ENCODE results near the gene RGPD4. TPM values are rescaled to one million over a fixed set of nuclear protein-coding genes. Genes with fewer than 3 reads are reported as not detected.

The RGPD4 gene
- total and polyA plus RNA-seq, 2 of the 8 experiments (the other 6 are each of a cell fraction or from before 2014, with no cell fraction given): not detected

GRCh38 chr2:107824451-107825205 is 2.1 kb upstream of the RGPD4 start:
- no peak overlapping the region for H2BK15ac ChIP-seq (ENCODE audit: low read length)
- no peak overlapping the region for H4K91ac ChIP-seq (replicated peaks; ENCODE audit: insufficient read length, low read length)
- WGBS, 2 experiments (ENCODE audit: extremely low coverage in 1 of 2, insufficient coverage in 1 of 2, insufficient read length in 1 of 2, insufficient replicate concordance in 2 of 2, low coverage in 1 of 2, low lambda C conversion rate in 2 of 2, missing lambda C conversion rate in 1 of 2): 88% methylated on average over 2 of the region's 2 CpGs; no CpG with 5 or more reads in 1 of the 2 experiments
- H3K23ac ChIP-seq (ENCODE audit: insufficient read length): no peak overlapping the region
- H3K9ac ChIP-seq (replicated peaks in 1 of 4; ENCODE audit: extremely low read depth in 1 of 4, low read depth in 3 of 4, low read length in 3 of 4): no peak overlapping the region
- H3K36me3 ChIP-seq (ENCODE audit: control insufficient read depth in 2 of 4, insufficient read depth in 4 of 4, low read length in 3 of 4): no peaks in the 10 kb centered on the region; a peak in 1 of 8 replicates
- ChIA-PET POLR2A (ENCODE audit: partially characterized antibody) (no interaction called here), CTCF (ENCODE audit: partially characterized antibody) (interaction anchor here (0.6 kb wide), 1 partner anchor 215 kb away, joined by 6 read pairs; no protein-coding TSS in a partner anchor)
- H2BK120ac ChIP-seq (replicated peaks; ENCODE audit: low read depth, low read length): no peak overlapping the region
- no peak overlapping the region for H3K4me3 ChIP-seq (ENCODE audit: extremely low read depth in 1 of 4, insufficient read depth in 2 of 4, low read depth in 3 of 4, low read length in 4 of 4)
- H2AFZ ChIP-seq (ENCODE audit: low read length): no peak overlapping the region
- H3K18ac ChIP-seq (ENCODE audit: extremely low read depth, low read length): no peak overlapping the region
- no peak overlapping the region for H3K4ac ChIP-seq (replicated peaks; ENCODE audit: insufficient read length, low read depth, low read length)
- no peak overlapping the region for H3K4me2 ChIP-seq (ENCODE audit: insufficient read depth in 1 of 2, low read depth in 2 of 2, low read length in 2 of 2)
- no peak overlapping the region for H2BK12ac ChIP-seq (ENCODE audit: low read depth, low read length)
- no peak overlapping the region for H2AK5ac ChIP-seq (ENCODE audit: low read depth, low read length)
- H3K14ac ChIP-seq (ENCODE audit: insufficient read length): no peak overlapping the region
- no peak overlapping the region for H4K8ac ChIP-seq (ENCODE audit: extremely low read depth, insufficient read depth, low read length)
- no peaks in the 10 kb centered on the region for H3K23me2 ChIP-seq (ENCODE audit: low read depth, low read length)
- no peak overlapping the region for H3K27ac ChIP-seq (ENCODE audit: low read depth, low read length)
- TF ChIP-seq PHF8 (conservative IDR thresholded peaks at IDR 0.05; ENCODE audit: low read depth, low read length): no peak
- no peaks in the 10 kb centered on the region; a peak in 1 of 4 replicates for H3K9me3 ChIP-seq (ENCODE audit: insufficient read depth in 2 of 2, low read depth in 1 of 2, low read length in 1 of 2)
- DNase-seq (ENCODE audit: low read depth in 1 of 2, low spot score in 2 of 2): no peak
- no peak overlapping the region for H3K56ac ChIP-seq (replicated peaks; ENCODE audit: insufficient read length, low read depth, low read length)
- no peaks in the 10 kb centered on the region for H3K79me1 ChIP-seq (ENCODE audit: low read depth, low read length)
- H3K27me3 ChIP-seq (replicated peaks in 1 of 4; ENCODE audit: control insufficient read depth in 3 of 4, extremely low read depth in 1 of 4, insufficient read depth in 3 of 4, low read length in 3 of 4): no peaks in the 10 kb centered on the region
- no peak overlapping the region for H2BK20ac ChIP-seq (ENCODE audit: low read length)
- H2BK5ac ChIP-seq (ENCODE audit: low read depth, low read length): no peak overlapping the region
- H3K79me2 ChIP-seq (ENCODE audit: control insufficient read depth in 1 of 2, insufficient read depth in 2 of 2, low read length in 2 of 2): no peaks in the 10 kb centered on the region
- FAIRE-seq: no peak
- H4K5ac ChIP-seq (ENCODE audit: insufficient read length, low read depth, low read length): no peak overlapping the region
- H4K20me1 ChIP-seq (replicated peaks in 1 of 2; ENCODE audit: control insufficient read depth in 1 of 2, insufficient read depth in 2 of 2, low read length in 2 of 2): no peaks in the 10 kb centered on the region
- H3K4me1 ChIP-seq (replicated peaks in 1 of 4; ENCODE audit: control insufficient read depth in 3 of 4, insufficient read depth in 4 of 4, low read length in 3 of 4): no peaks in the 10 kb centered on the region
